Colonic mucosa (tissue), 4 donors: ENCODE results near the gene YWHAQ. TPM values are rescaled to one million over a fixed set of nuclear protein-coding genes. Genes with fewer than 3 reads are reported as not detected.

ENCODE experiments used
- DNase-seq: peaks from one replicate; pipeline ENCODE4 v3.0.0-alpha.2; 2020
- H3K27ac ChIP-seq: fragments of 200-600 bp; one replicate; pipeline ENCODE4 v1.8.0; 2021
- H3K27me3 ChIP-seq: fragments of 200-600 bp; one replicate; pipeline ENCODE4 v1.8.0; 2021
- H3K36me3 ChIP-seq: fragments of 200-600 bp; one replicate; pipeline ENCODE4 v1.8.0; 2021
- H3K4me1 ChIP-seq: fragments of 200-600 bp; one replicate; pipeline ENCODE4 v1.8.0; 2021; ENCODE audit warnings: mild to moderate bottlenecking
- H3K4me3 ChIP-seq: fragments of 200-600 bp; one replicate; pipeline ENCODE4 v1.8.0; 2021
- H3K9ac ChIP-seq, 2 donors: one replicate each; pipeline ENCODE4 v1.7.0; 2013; ENCODE audit warnings: control low read depth in 2 of 2, low read depth in 2 of 2, low read length in 2 of 2
- H3K9me3 ChIP-seq: fragments of 200-600 bp; one replicate; pipeline ENCODE4 v1.8.0; 2021
- CTCF ChIP-seq: fragments of 200-600 bp; IDR thresholded peaks from one replicate; pipeline ENCODE4 v1.8.0; 2022; ENCODE audit warnings: antibody characterized with exemption, mild to moderate bottlenecking
- intact Hi-C: fragments of 100-400 bp; cut with DNase I; formaldehyde crosslinking; loops from one replicate; pipeline ENCODE4 v1.14.1; 2022
- total RNA-seq, 2 donors: library from RNA; stranded (reverse); fragmentation: NEBNext Ultra II Directional in 1 of 2; extraction: Animal tissue kit (Norgen Biotek cat#: 25700) in 1 of 2; gene quantifications; one replicate each; pipeline ENCODE4 v1.2.1, GENCODE V29; 2021
- donor health status: healthy.
- donor health status: DM: no; HTN: no; CAD: no.
- donor health status: DM: no; HTN: no; CAD: no.

YWHAQ gene
- total RNA-seq, 2 donors from 2014 or later = 246 to 299 TPM

GRCh38 chr2:9674891-9675414, 44.2 kb upstream of the YWHAQ start:
- DNase-seq = no peak
- no peaks in the 10 kb centered on the region for H3K4me1 ChIP-seq
- no peak overlapping the region for H3K9ac ChIP-seq
- H3K9me3 ChIP-seq = no peaks in the 10 kb centered on the region
- no peaks in the 10 kb centered on the region for H3K27me3 ChIP-seq
- intact Hi-C loops = no loop called here
- H3K36me3 ChIP-seq = no peaks in the 10 kb centered on the region
- H3K4me3 ChIP-seq = no peak overlapping the region
- H3K27ac ChIP-seq = no peak overlapping the region
- no peak for TF ChIP-seq CTCF

DNA sequence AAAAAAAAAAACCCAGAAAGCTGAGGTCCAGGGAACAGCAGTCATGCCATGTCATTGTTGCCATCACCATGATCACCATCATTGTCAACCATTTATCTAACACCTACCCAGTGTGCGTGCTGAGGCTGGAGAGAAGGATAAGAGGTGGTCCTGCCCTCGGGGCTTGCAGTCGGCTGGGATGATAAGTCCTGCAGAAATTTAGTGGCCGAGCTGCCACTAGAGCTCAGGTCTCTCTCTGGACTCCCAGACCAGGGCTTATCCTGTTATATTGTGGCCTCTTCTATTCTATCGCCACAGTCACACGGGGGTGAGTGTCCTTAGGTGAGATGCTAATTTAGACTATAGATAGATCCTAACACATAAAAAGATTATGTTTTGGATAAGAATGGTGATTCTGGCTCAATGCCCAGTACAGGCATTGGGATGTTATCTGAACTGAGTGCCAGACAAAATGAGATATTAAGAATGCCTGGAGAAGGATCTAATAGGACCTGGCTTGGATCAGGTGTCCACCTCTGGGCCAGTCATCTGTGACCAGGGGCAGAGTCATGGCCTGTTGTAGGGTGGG, 43.2 kb upstream of the YWHAQ start:
- DNase-seq = no peak
- H3K27me3 ChIP-seq = no peaks in the 10 kb centered on the region
- no peak overlapping the region for H3K4me3 ChIP-seq
- H3K9ac ChIP-seq = no peak overlapping the region
- H3K9me3 ChIP-seq = no peaks in the 10 kb centered on the region
- TF ChIP-seq CTCF = no peak
- intact Hi-C loops = no loop called here
- H3K27ac ChIP-seq = no peak overlapping the region
- no peaks in the 10 kb centered on the region for H3K4me1 ChIP-seq
- no peaks in the 10 kb centered on the region for H3K36me3 ChIP-seq

GRCh38 chr2:9668687-9669345, 38.0 kb upstream of the YWHAQ start:
- H3K36me3 ChIP-seq = no peaks in the 10 kb centered on the region
- TF ChIP-seq CTCF = no peak
- H3K4me3 ChIP-seq = no peak overlapping the region
- no peaks in the 10 kb centered on the region for H3K9me3 ChIP-seq
- H3K27ac ChIP-seq = no peak overlapping the region
- no peaks in the 10 kb centered on the region for H3K27me3 ChIP-seq
- H3K9ac ChIP-seq = no peak overlapping the region
- no peak for DNase-seq
- no peaks in the 10 kb centered on the region for H3K4me1 ChIP-seq
- intact Hi-C loops = no loop called here

DNA sequence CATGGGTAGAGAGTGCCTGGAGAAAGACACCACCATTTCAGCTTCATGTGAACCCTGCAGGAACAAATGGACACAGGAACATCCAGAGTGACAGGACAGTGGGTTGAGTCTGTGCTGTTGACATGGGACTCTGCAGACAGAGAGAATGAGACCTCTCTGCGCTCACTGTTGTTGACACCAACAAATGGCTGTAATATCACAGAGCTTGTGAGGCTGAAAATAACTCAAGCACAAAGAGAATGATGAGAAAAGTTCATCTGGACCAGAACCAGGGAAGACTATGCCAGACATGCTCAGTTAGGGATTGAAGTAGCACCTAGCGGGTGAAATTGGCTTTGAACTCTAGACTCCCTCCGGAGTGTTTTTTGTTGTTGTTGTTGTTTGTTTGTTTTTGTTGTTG, 37.0 kb upstream of the YWHAQ start:
- Histone ChIP-seq H3K9me3 (no peaks in the 10 kb centered on the region), H3K9ac (no peak overlapping the region), H3K36me3 (no peaks in the 10 kb centered on the region), H3K27me3 (no peaks in the 10 kb centered on the region), H3K27ac (no peak overlapping the region), H3K4me1 (no peaks in the 10 kb centered on the region), H3K4me3 (no peak overlapping the region)
- intact Hi-C loops = no loop called here
- no peak for DNase-seq
- TF ChIP-seq CTCF = no peak

GRCh38 chr2:9666306-9666705, 35.5 kb upstream of the YWHAQ start:
- Histone ChIP-seq H3K36me3 (no peaks in the 10 kb centered on the region), H3K9me3 (no peaks in the 10 kb centered on the region), H3K9ac (no peak overlapping the region), H3K27me3 (no peaks in the 10 kb centered on the region), H3K4me1 (no peaks in the 10 kb centered on the region), H3K27ac (no peak overlapping the region), H3K4me3 (no peak overlapping the region)
- DNase-seq = no peak
- intact Hi-C loops = no loop called here
- no peak for TF ChIP-seq CTCF
